ENCODE results near the gene MND1.

The MND1 gene

DNA sequence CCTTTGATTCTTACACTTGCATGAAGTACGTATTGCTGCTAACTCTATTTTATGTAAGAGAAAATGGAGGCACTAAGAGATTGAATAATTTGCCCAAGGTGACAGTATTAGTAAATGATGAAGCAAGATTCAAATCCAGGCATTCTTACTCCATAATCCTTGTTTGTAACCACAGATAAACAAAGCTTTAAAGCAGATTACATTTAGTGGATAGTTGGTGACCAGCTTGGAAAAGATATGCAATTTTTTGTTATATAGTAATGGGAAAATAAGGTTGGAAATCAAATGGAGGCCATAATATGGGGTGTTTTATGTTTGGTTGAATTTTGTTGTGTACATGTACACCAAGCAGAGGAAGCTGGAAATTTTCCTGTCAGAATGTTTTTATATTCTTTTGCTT is 30.8 kb downstream of the MND1 start:
- no peak for DNase-seq (ENCODE audit: low read depth in 2 of 2)
- no peak for TF ChIP-seq CTCF (IDR thresholded peaks at IDR 0.05; ENCODE audit: low read depth, low read length)
- no peak overlapping the region for H3K4me3 ChIP-seq (replicated peaks in 1 of 2; ENCODE audit: low read depth in 2 of 2, low read length in 2 of 2)

DNA sequence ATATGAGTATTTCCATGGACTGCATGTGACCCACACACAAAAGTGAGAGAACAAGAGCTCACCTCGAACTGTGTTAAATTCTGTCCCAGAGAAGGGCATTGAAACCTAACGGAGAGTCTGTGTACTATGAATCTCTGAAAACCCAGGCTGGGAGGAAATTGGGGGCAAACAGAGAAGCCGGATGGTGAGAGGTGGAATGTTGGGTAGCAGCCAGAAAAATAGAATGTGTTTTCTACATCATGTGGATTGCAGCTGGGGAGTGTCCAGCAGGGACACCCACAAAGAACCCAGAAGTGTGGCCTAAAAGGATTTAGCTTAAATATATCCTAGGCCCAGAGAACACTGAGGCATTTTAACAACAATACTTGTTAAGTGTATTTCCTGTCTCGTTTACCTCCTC is 38.6 kb downstream of the MND1 start:
- TF ChIP-seq CTCF (IDR thresholded peaks at IDR 0.05; ENCODE audit: low read depth, low read length), result no peak
- DNase-seq (ENCODE audit: low read depth in 2 of 2), result peak; percentile 8 to 29
- H3K4me3 ChIP-seq (replicated peaks in 1 of 2; ENCODE audit: low read depth in 2 of 2, low read length in 2 of 2), result no peak overlapping the region

- no peak for DNase-seq (ENCODE audit: low read depth in 2 of 2)
- H3K4me3 ChIP-seq (replicated peaks in 1 of 2; ENCODE audit: low read depth in 2 of 2, low read length in 2 of 2), result no peak overlapping the region
- no peak for TF ChIP-seq CTCF (IDR thresholded peaks at IDR 0.05; ENCODE audit: low read depth, low read length)
Measured at GRCh38 chr4:153384160-153384559, 39.7 kb downstream of the MND1 start.

DNA sequence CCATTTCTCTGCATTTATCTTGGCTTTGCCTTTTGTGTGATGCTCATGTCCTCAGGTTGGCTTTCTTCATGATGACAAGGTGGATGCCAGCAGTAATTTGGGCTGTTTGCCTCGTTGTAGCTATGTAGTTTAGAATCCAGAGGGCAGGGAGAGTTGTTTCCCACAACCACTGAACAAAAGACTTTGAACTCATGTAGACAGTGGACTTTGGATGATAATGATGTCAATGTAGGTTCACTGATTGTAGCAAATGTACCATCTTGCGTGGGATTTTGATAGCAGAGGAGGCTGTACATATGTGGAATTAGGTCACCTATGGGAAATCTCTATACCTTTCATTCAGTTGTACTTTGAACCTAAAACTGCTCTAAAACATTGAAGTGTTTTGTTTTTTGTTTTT is 41.3 kb downstream of the MND1 start:
- no peak for DNase-seq (ENCODE audit: low read depth in 2 of 2)
- no peak for TF ChIP-seq CTCF (IDR thresholded peaks at IDR 0.05; ENCODE audit: low read depth, low read length)
- no peak overlapping the region for H3K4me3 ChIP-seq (replicated peaks in 1 of 2; ENCODE audit: low read depth in 2 of 2, low read length in 2 of 2)

DNA sequence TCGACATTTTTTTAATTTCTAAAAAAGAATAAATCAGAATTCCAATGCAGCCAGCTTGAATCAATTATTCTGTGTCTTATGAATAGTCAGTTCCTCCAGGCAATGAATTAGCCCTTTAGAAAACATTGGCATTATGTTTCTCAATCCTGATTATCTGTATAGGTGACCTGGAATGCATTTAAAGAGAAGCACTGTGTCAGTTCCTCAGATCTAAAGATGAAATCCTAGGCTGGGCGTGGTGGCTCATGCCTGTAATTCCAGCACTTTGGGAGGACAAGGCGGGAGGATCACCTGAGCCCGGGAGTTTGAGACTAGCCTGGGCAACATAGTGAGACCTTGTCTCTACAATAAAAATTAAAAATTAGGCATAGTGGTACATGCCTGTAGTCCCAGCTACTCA is 43.5 kb downstream of the MND1 start:
- DNase-seq (ENCODE audit: low read depth in 2 of 2), result no peak
- no peak overlapping the region for H3K4me3 ChIP-seq (replicated peaks in 1 of 2; ENCODE audit: low read depth in 2 of 2, low read length in 2 of 2)
- no peak for TF ChIP-seq CTCF (IDR thresholded peaks at IDR 0.05; ENCODE audit: low read depth, low read length)

DNA sequence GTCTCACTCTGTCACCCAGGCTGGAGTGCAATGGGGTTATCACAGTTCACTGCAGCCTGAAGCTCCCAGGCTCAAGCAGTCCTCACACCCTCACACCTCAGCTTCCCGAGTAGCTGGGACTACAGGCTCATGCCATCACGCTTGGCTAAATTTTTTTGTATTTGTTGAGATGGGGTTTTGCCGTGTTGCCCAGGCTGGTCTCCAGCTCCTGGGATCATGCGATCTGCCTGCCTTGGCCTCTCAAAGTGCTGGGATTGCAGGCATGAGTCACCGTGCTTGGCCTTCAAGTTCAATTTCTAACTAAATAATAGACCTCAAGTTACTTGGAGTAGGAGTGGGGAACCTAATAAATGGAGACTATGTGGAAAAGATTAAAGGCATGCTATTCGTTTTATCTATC is 48.9 kb downstream of the MND1 start:
- peak; percentile 45 to 50 for DNase-seq (ENCODE audit: low read depth in 2 of 2)
- no peak for TF ChIP-seq CTCF (IDR thresholded peaks at IDR 0.05; ENCODE audit: low read depth, low read length)
- no peak overlapping the region for H3K4me3 ChIP-seq (replicated peaks in 1 of 2; ENCODE audit: low read depth in 2 of 2, low read length in 2 of 2)

DNA sequence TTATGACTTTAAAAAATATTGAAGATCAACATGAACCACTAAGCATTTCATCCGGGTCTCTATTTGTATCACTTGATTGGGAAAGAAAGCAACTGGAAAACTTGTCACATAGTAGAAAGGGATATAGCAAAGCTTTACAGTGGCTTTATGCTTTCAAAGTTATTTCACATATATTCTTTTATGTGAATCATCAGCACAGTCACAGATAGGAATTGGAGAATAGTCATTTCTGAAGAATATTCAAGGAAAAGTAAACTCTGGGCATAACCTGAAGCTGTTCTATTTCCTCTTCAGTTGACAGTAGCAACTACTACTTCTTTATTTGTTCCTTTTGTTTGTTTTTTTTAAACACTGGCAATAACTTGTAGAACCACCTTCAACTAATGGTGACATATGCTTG is 50.5 kb downstream of the MND1 start:
- H3K4me3 ChIP-seq (replicated peaks in 1 of 2; ENCODE audit: low read depth in 2 of 2, low read length in 2 of 2), result no peak overlapping the region
- no peak for TF ChIP-seq CTCF (IDR thresholded peaks at IDR 0.05; ENCODE audit: low read depth, low read length)
- DNase-seq (ENCODE audit: low read depth in 2 of 2), result no peak

Measured in cardiac fibroblast (primary cell).